ENCODE results near the gene AP3D1.

Gene AP3D1

GRCh38 chr19:2050991-2051772 is 100.2 kb downstream of the AP3D1 start, which contains the start of gene MKNK2:
TSS of gene MKNK2 (minus strand) at chr19:2051244. CDS start at chr19:2050851, 393 bp downstream.
- TF ChIP-seq, protein P1, sequence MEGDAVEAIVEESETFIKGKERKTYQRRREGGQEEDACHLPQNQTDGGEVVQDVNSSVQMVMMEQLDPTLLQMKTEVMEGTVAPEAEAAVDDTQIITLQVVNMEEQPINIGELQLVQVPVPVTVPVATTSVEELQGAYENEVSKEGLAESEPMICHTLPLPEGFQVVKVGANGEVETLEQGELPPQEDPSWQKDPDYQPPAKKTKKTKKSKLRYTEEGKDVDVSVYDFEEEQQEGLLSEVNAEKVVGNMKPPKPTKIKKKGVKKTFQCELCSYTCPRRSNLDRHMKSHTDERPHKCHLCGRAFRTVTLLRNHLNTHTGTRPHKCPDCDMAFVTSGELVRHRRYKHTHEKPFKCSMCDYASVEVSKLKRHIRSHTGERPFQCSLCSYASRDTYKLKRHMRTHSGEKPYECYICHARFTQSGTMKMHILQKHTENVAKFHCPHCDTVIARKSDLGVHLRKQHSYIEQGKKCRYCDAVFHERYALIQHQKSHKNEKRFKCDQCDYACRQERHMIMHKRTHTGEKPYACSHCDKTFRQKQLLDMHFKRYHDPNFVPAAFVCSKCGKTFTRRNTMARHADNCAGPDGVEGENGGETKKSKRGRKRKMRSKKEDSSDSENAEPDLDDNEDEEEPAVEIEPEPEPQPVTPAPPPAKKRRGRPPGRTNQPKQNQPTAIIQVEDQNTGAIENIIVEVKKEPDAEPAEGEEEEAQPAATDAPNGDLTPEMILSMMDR (IDR thresholded peaks at IDR 0.05): peak; percentile 38 to 39
- no peaks in the 10 kb centered on the region for H3K27me3 ChIP-seq
- no peaks in the 10 kb centered on the region for H3K9me3 ChIP-seq
- DNase-seq: peak; percentile 86 to 93
- intact Hi-C loops (cut with DNase I; ENCODE audit: low total_unique reads): no loop called here
- peak within 1 kb of the TSS; percentile 100 for H3K4me3 ChIP-seq
- H3K27ac ChIP-seq: peak within 1 kb of the TSS; percentile 97 to 100
- H3K4me1 ChIP-seq: peaks cover 10 to 57% (median 50%) of the 10 kb centered on the region in 4 donors
- peaks cover 3 to 21% (median 18%) of the 10 kb centered on the region in 3 donors for H3K36me3 ChIP-seq

All from tibial artery (tissue), 4 donors.